GM19043 (cell line): ENCODE measurements around the gene CSF3.

Experiments
- ATAC-seq: cut with Tn5 transposase; IDR thresholded peaks from one replicate; pipeline ENCODE4 v1.9.1; 2021; ENCODE audit warnings: low read depth; ENCODE audit not compliant: unreplicated experiment

CSF3 gene

DNA sequence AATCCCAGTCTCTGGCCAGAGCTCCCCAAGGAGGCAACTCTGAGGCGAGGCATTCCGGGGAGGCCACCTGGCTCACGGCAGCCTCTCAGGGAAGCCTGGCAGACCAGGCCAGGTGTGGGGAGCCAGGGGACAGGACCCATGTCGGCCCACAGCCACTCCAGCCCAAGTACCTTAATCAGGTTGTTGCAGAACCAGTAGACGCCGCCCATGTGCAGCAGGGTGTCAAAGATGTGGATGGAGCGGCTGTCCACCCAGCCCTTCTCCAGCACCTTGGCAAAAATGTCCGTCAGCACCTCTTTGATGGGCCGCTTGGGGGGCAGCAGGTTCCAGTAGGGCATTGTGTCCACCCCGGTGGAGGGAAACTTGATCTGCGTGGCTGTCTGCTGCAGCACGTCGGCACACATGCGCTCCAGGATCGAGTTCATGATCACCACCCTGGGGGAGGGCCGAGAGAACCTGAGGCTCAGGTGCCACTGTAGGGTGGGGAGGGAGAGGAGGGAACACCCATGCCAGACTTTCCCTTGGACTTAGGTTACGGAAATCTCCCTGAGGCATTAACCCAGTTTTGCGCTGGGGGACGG, 7.8 kb downstream of the CSF3 start:
- ATAC-seq: no peak

DNA sequence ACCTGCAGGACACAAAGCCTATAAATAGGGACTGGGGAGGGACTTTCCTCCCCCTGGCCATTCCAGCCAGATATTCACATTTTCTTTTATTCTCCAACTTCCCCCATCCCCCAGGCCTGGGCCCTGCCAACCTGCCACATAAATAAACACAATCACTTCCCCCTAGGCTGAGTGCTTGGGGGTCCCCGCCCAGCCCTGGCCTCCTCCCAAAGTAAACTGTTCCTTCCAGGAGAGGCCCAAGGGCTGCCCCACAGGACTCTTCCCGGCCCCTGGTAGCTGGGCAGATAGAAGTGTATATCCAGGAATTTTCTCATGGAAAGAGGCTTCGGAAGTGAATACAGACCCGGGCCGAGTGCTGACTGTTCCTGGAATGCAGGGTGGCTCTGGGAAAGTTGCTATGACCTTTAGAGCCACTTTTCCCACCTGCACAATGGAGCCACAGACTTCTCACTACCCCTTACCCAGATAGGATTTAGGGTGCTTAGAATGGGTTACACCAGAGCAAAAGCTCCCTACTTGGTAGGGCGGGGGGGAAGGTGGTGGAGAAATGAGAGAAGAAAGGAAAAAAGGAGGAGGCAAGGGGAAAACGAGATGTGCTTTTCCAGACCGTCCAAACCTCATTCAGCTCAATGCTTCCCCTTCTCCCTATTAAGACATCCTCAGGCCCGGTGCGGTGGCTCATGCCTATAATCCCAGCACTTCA, 8.5 kb downstream of the CSF3 start:
- ATAC-seq: no peak

DNA sequence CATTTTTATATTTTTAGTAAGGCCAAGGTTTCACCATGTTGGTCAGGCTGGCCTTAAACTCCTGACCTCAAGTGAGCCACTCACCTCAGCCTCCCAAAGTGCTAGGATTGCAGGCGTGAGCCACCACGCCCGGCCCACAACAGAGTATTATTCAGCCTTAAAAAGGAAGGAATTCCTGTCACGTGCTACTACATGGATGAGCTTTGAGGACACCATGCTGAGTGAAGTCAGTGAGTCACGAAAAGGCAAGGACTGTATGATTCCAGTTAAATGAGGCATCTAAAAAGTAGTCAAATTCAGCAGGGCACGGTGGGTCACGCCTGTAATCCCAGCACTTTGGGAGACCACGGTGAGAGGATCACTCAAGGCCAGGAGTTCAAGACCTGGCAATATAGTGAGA, 9.7 kb downstream of the CSF3 start:
- ATAC-seq: no peak

DNA sequence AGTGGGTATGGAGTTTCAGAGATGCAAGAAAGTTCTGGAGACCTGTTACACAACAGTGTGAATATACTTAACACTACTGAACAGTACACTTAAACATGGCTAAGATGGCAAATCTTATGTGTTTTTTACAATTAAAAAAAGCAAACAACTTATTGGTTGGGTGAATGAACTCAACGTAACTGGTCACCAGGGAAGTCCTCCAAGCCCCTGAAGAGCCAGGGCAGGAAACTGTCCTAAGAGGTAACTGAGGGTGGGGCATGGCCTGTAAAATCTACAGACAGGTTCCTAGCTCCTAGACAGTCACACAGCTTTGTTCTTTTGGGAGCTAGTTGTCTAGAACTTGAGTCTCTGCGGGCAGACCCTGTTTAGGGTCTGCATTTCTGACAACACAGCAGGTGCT, 10.3 kb downstream of the CSF3 start:
- ATAC-seq: no peak

DNA sequence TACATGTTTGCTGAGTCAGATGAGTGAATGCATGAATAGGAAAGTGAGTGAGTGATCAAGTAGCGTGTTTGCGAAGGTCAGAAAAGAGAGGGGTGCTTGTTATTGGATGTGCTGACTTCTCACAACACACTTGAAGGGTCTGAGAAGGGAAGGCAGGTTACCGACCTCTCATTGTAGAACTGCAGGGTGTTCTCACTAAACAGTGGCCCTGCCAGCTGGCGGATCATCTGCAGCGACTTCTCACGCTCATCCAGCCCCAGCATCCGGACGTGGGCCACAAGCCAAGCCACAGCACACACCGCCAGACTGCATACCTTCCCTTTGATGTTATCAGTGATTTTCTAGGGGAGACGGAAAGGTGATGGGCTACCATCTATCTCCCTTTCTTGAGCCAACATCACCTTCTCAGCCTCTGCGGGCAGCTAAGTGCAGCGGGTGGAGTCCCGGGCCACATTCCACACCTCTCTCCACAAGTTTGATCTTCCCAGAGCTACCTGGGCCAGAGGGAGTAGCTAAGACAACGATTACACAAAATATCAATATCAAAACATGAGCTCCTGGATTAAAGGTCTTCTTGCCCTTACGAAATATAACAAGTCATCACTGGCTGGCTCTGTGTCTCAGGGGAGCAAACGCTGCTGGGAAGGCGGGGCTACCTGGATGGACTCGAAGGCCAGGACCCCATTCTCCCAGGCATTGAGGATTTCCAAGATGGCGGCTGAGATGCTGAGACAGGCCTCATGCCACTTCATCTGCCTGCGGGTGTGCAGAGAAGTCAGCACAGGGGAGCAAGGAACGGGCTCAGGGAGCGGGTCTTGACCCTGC, 11.0 kb downstream of the CSF3 start:
- ATAC-seq: no peak

GRCh38 chr17:40026816-40027613, 11.8 kb downstream of the CSF3 start:
- no peak for ATAC-seq

- no peak for ATAC-seq
These were observed 12.4 kb downstream of the CSF3 start for GRCh38 chr17:40027614-40028012.

DNA sequence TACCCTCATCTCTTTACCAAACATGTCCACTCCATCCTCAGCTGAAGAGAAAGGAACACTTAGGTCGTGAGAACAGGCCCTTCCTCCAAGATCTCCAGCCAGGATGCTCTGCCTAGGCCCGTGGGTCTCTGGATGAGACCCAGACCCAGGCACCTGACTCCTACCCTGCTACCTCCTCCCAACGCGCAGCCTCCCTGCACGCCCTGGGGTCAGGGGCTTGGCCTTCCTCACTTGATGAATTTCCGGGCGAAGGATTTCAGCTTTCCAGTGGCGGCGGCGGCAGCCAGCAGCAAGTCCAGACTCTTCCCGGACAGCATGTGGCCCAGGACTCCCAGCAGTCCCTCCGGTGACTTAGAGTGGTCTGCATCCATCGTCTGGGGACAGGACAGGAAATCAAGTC, 13.4 kb downstream of the CSF3 start:
- no peak for ATAC-seq

DNA sequence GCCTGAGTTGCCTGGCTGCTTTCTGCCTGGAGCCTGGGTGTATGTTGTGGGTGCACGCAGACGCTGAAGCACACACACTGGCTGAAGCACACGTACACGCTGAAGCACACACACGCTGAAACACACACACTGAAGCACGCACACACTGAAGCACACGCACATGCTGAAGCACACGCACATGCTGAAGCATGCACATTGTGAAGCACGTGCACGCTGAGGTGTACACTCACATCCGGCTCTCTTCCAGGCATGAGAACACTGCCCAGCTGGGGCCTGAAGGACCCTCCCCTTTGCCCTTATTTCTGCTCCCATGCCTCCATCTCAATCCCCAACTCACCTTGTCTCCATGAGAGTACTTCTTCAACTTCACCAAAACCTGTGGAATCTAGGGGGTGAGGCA, 16.5 kb downstream of the CSF3 start:
- no peak for ATAC-seq

DNA sequence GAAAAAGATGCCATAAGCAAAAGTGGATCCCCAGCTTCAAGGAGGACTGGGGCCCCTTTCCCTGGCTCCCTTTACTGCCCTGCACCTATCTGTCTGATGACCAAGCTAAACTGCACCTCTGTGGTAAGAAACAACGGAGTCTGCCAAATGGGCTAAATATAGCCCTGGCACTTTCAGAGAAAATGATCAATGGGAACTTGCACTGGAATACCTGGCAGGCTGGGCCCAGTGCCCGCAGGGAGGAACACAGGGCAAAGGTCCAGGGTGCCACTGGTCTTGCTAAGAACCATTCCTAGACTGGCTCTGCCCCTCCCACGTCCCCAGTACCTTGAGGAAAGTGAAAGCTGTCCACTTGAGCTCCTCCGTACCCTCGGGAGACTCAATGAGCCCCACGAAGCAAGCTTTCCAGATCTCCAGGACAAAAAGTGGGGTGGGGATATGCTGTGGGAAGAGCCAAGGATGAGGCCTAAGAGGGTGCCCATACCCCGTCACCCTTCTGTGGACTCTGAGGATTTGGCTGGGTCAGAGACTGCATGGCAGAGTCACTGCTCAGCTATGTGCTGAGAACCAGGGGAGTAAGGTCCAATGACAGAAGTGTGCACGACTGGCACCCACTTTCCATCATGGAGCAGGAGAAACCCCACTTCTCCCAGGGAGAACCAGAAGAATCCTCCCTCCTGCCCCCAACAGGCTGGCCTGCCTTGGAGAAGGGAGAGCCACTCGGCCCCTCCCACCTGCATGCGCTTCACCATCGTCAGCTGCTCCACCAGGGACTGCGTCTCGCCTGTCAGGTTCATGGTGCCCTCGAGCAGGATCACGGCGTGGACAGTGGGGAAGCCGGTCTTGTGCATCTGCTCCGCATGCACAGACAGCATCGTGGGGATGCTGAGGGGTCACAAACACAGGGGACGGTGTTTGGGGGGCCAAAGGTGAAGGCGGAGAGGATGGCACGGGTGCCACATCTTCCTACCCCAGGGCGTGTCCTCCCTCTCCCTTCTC, 17.4 kb downstream of the CSF3 start:
- ATAC-seq: no peak

DNA sequence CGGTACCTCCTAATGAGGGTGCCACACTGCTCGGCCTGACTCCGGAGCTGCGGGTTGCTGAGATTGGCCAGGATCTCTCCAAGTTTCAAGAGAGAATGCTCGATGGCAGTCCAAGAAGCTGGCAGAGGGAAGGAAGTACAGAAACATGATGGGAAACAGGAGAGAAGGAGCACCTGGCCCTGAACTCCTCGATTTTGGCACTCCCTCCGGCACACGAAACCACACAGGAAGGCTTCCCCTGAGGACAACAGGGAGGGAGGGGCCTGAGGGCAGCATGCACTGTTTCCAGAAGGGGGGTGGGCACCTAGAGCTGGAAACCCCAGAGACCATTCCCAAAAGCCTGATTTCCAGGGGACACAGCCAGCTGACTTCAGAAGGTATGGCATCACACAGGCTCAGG, 18.1 kb downstream of the CSF3 start:
- ATAC-seq: no peak

- no peak for ATAC-seq
These were observed 19.4 kb downstream of the CSF3 start for GRCh38 chr17:40034426-40035161.

DNA sequence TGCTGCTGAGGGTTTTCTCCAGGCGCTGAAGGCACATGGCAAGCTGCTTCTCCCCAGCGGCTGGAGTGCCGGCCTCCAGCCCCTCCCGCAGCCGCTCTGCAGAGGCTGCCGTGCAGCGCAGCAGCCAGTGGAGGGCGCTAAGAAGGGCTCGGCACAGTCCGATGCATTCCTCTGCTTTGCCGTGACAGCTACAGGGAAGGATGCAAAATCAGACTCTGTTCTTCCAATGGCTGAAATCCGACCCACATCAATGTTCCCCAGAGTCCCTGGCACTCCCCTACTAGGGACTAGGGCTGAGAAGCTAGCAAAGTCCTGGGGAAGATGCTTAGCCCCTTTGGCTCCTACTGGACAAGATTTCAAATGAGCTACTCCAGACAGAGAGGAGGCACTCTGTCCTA, 19.9 kb downstream of the CSF3 start:
- ATAC-seq: no peak

- no peak for ATAC-seq
These were observed 23.8 kb downstream of the CSF3 start for GRCh38 chr17:40038882-40039513.

DNA sequence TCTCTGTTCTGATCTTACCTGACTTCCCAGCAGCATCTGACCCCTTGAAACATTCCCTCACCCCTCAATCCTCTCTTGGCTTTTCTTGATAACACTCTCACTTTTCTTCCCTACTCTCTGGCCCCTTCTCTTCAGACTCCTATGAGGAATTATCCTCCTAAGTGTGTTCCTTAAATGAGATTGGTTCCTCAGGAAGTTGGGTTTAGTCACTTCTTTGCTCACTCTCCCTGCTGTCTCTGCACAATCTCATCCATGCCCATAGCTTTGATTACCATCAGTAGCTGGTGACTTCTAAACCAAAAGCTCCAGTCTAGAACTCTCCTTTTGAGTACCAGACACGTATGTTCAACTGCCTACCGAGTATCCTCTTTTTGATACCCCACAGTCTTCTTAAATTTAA, 26.0 kb downstream of the CSF3 start:
- ATAC-seq: no peak

DNA sequence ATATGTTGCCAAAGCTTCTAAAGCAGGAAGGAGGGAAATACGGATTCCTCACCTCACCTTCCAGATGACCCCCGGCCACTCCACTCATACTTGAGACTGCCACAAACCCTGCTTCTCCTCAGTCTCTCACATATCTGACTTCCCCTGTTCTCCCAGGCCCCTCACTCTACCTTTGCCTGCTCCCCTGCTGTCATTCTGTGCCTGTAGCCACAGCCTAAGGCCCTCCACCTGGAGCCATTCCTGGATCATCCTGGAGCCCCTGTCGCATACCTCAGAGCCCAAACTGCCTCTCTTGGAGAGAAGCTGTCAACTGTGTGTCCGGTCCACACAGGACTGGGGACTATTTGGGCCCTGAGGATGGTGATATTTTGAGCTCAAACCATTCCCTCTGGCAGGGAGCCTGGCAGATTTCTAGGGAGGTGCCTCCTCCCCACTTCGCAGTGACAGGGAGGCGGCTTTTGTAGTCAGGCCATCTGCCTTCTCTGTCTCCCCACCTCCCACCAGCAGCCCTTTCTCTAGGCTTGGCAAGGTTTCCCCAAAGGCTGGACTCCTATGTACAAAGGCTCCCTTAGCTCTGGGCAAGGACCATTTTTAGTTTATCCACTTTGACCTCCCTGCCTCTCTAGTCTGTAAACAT, 41.3 kb downstream of the CSF3 start:
- no peak for ATAC-seq

- ATAC-seq: no peak
These were observed 43.0 kb downstream of the CSF3 start for GRCh38 chr17:40058186-40058784.

GRCh38 chr17:40058865-40059264, 43.6 kb downstream of the CSF3 start:
- no peak for ATAC-seq
